ENCODE measurements around the gene DSCAML1.

DNA sequence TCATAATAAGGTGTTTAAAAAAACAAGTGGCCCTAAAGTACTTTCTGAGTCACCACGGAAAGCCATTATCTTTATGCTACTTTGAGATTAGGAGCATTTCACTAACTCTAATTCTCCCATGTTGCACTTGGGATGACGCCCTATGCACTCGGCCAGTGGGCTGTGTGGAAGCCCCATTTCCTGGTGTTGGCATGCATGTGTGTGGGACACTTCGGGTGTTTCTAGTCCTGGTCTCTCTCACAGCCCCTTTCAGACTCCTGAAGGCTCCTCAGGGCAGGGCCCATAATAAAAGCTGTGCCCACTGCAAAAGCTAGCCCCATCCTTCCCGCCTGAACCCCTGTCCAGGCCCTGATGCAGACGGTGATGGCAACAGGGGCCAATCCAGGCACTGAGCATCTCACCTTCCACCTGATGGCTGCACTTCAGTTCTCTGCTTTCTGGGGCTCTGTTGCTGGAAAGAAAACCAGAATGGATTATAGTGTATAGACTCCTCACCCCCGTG lies 42.4 kb upstream of the DSCAML1 start:
- TF ChIP-seq, protein P1, sequence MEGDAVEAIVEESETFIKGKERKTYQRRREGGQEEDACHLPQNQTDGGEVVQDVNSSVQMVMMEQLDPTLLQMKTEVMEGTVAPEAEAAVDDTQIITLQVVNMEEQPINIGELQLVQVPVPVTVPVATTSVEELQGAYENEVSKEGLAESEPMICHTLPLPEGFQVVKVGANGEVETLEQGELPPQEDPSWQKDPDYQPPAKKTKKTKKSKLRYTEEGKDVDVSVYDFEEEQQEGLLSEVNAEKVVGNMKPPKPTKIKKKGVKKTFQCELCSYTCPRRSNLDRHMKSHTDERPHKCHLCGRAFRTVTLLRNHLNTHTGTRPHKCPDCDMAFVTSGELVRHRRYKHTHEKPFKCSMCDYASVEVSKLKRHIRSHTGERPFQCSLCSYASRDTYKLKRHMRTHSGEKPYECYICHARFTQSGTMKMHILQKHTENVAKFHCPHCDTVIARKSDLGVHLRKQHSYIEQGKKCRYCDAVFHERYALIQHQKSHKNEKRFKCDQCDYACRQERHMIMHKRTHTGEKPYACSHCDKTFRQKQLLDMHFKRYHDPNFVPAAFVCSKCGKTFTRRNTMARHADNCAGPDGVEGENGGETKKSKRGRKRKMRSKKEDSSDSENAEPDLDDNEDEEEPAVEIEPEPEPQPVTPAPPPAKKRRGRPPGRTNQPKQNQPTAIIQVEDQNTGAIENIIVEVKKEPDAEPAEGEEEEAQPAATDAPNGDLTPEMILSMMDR (IDR thresholded peaks at IDR 0.05; ENCODE audit: insufficient read depth, low read depth, low read length) = no peak
- no peak for TF ChIP-seq EZH2 (IDR thresholded peaks at IDR 0.05; ENCODE audit: insufficient read depth, low read length)
